Thyroid gland (tissue), 4 donors: Measurements from ENCODE around the gene MAP3K3. TPM values are rescaled to one million over a fixed set of nuclear protein-coding genes. Genes with fewer than 3 reads are reported as not detected.

Source experiments
- DNase-seq, 2 donors: peaks; one replicate each; pipeline ENCODE4 v3.0.0-alpha.2; 2019
- H3K27ac ChIP-seq, 3 donors: fragments of 200-600 bp; sonication (generic); 1 replicate in 2 of 3; 2 replicates in 1 of 3; pipeline ENCODE4 v1.5.1; 2016 to 2019; ENCODE audit warnings: mild to moderate bottlenecking in 1 of 3, moderate library complexity in 1 of 3
- H3K27me3 ChIP-seq: fragments of 200-600 bp; sonication (generic); one replicate; pipeline ENCODE4 v1.5.1; 2019
- H3K36me3 ChIP-seq, 2 donors: fragments of 200-600 bp; sonication (generic); one replicate each; pipeline ENCODE4 v1.5.1; 2016 to 2019
- H3K4me1 ChIP-seq, 2 donors: fragments of 200-600 bp; sonication (generic); one replicate each; pipeline ENCODE4 v1.5.1; 2017 to 2019
- H3K4me3 ChIP-seq, 3 donors: fragments of 200-600 bp; sonication (generic); replicated peaks in 1 of 3; 1 replicate in 2 of 3; 2 replicates in 1 of 3; pipeline ENCODE4 v1.5.1; 2016; ENCODE audit warnings: mild to moderate bottlenecking in 1 of 3
- H3K9me3 ChIP-seq: fragments of 200-600 bp; sonication (generic); one replicate; pipeline ENCODE4 v1.5.1; 2017
- CTCF ChIP-seq, 6 experiments: fragments of 200-600 bp in 3 of 6; fragments of 450-650 bp in 3 of 6; sonication (generic) in 3 of 6; IDR thresholded peaks; one replicate each; pipeline ENCODE4 v1.5.1; 2016 to 2019; ENCODE audit warnings: antibody characterized with exemption in 6 of 6, mild to moderate bottlenecking in 2 of 6, inconsistent platforms in 1 of 6, moderate library complexity in 1 of 6
- POLR2A ChIP-seq, 2 donors: fragments of 450-650 bp; IDR thresholded peaks; one replicate each; pipeline ENCODE4 v1.6.1; 2017; ENCODE audit warnings: antibody characterized with exemption in 2 of 2, mild to moderate bottlenecking in 2 of 2, moderate library complexity in 1 of 2
- WGBS, 2 donors: methylation state at CpG; one replicate each; pipeline ENCODE4 v1.1.5; 2017; 5-methylcytosine and 5-hydroxymethylcytosine counted together
- intact Hi-C: fragments of 100-400 bp; cut with DNase I; formaldehyde crosslinking; loops from one replicate; pipeline ENCODE4 v1.15.1; 2023
- total RNA-seq, 4 donors: library from RNA; depleted of rRNA; stranded (reverse); fragments of >200 nt; gene quantifications; one replicate each; pipeline ENCODE4 v1.2.3, GENCODE V29; 2016

MAP3K3 gene
- total RNA-seq, 4 donors from 2014 or later: 38.6 to 68.0 (median 43.8) TPM

- intact Hi-C loops: no loop called here
- no peak for DNase-seq
- Histone ChIP-seq H3K27me3 (no peaks in the 10 kb centered on the region), H3K4me1 (peaks cover 19 to 28% of the 10 kb centered on the region in 2 donors), H3K4me3 (no peak overlapping the region), H3K9me3 (no peaks in the 10 kb centered on the region), H3K36me3 (peaks cover 10 to 21% of the 10 kb centered on the region in 2 donors), H3K27ac (no peak overlapping the region)
- WGBS, 2 donors: 98 to 99% methylated on average over 1 of the region's 1 CpG
- TF ChIP-seq CTCF (IDR thresholded peaks at IDR 0.05) (no peak), POLR2A (IDR thresholded peaks at IDR 0.05) (no peak)
These were observed 58.5 kb downstream of the MAP3K3 start for GRCh38 chr17:63680700-63681099.

- Histone ChIP-seq H3K4me1 (peaks cover 11 to 20% of the 10 kb centered on the region in 2 donors), H3K4me3 (no peak overlapping the region), H3K9me3 (no peaks in the 10 kb centered on the region), H3K27me3 (no peaks in the 10 kb centered on the region), H3K27ac (no peak overlapping the region), H3K36me3 (peaks cover 10 to 21% of the 10 kb centered on the region in 2 donors)
- TF ChIP-seq POLR2A (IDR thresholded peaks at IDR 0.05): no peak
- TF ChIP-seq CTCF (IDR thresholded peaks at IDR 0.05): no peak
- intact Hi-C loops: no loop called here
- 81 to 85% methylated on average over 6 to 8 of the region's 8 CpGs for WGBS, 2 donors
- DNase-seq: no peak
These were observed 59.3 kb downstream of the MAP3K3 start for GRCh38 chr17:63681530-63681929.

- Histone ChIP-seq H3K36me3 (peaks cover 10 to 21% of the 10 kb centered on the region in 2 donors), H3K27ac (no peak overlapping the region), H3K27me3 (no peaks in the 10 kb centered on the region), H3K4me3 (no peak overlapping the region), H3K9me3 (no peaks in the 10 kb centered on the region), H3K4me1 (peaks cover 7 to 10% of the 10 kb centered on the region in 2 donors)
- no peak for DNase-seq
- WGBS, 2 donors: 100% methylated on average over 1 of the region's 1 CpG
- TF ChIP-seq CTCF (IDR thresholded peaks at IDR 0.05) (no peak), POLR2A (IDR thresholded peaks at IDR 0.05) (no peak)
- intact Hi-C loops: no loop called here
These were observed 60.2 kb downstream of the MAP3K3 start for GRCh38 chr17:63682441-63682840.

- no peaks in the 10 kb centered on the region for H3K9me3 ChIP-seq
- no peak overlapping the region for H3K4me3 ChIP-seq
- H3K4me1 ChIP-seq: peaks cover 7 to 8% of the 10 kb centered on the region in 2 donors
- H3K27me3 ChIP-seq: no peaks in the 10 kb centered on the region
- peaks cover 10 to 17% of the 10 kb centered on the region in 2 donors for H3K36me3 ChIP-seq
- no peak for DNase-seq
- H3K27ac ChIP-seq: no peak overlapping the region
- no peak for TF ChIP-seq CTCF (IDR thresholded peaks at IDR 0.05)
- TF ChIP-seq POLR2A (IDR thresholded peaks at IDR 0.05): no peak
- intact Hi-C loops: no loop called here
These were observed 60.8 kb downstream of the MAP3K3 start for GRCh38 chr17:63682981-63683380.

- no peaks in the 10 kb centered on the region for H3K27me3 ChIP-seq
- peaks cover 7 to 8% of the 10 kb centered on the region in 2 donors for H3K4me1 ChIP-seq
- H3K36me3 ChIP-seq: peaks cover 30 to 36% of the 10 kb centered on the region in 2 donors
- no peaks in the 10 kb centered on the region for H3K9me3 ChIP-seq
- H3K4me3 ChIP-seq: no peak overlapping the region
- TF ChIP-seq POLR2A (IDR thresholded peaks at IDR 0.05) (no peak), CTCF (IDR thresholded peaks at IDR 0.05) (no peak)
- WGBS, 2 donors: 30 to 58% methylated on average over 2 of the region's 2 CpGs
- DNase-seq: peak; percentile 55 to 62
- intact Hi-C loops: no loop called here
- no peak overlapping the region for H3K27ac ChIP-seq
These were observed 62.8 kb downstream of the MAP3K3 start for GRCh38 chr17:63685041-63685440.
